NCI-H1092 (cell line): ENCODE measurements around the gene PRPF19.

Source experiments
- DNase-seq: peaks from one replicate; lab custom pipeline; 2025; lab: John Stamatoyannopoulos, UW

The PRPF19 gene

DNA sequence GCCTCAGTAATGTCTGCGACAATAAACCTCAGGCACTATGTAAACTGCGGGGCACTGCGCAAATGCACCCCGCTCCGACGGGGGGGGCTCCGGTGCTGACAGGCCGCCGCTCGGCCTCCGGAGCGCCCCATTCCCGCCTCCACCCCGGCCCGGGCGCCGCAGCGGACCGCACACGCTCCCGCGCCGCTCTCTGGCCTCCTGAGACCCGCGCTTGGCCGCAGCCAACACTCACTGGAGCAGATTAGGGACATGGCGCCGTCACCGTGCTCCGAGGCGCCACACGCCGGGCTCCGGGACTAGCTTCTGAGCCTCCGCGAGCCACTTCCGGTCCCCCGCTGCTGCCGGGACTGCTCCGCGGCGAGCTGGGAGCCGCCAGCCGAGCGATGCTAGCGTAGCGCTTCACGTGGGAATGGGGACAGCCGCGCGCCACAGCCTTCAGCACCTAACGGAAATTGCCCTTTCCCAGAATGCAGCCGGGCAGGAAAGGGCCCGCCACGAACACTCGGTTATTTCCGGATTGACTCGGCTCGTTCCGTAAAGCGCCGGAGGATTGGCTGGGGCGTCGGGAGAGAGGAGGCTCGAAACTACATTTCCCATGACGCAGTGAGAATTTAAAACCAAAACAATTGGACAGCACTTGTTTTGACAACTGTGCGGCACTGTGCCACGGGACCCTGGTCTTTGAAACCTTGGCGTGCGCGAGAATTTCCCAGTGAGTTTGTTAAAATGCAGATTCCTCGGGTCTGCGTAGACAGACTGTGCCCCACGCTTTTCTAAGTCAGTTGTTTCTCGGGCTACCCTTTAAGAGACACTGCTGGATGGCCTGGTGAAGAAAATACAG lies at the start of gene PRPF19:
Gene PRPF19 (minus strand): TSS at position 454 of the 841 bp plus-strand sequence. CDS start 203 bp downstream, at position 251.
- peak; percentile 99 for DNase-seq

DNA sequence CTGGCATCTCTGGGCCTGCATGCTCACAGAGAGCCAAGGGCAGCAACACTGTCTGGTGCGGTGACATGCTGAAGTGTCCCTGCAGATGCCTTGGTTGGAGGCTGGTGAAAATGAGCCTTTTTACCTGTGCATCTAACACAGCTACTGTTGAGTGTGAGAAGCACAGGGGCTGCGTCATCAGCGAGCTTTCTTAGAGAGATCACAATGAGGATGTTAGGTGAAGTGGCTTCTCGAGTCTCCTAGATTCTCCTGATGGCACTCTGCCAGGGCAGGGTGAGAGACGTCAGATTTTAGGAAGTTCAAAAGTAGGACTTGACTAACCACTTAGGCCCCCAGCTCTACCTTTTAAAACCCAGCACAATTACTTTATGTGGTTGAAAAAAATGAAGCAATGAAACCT lies 49.2 kb upstream of the PRPF19 start:
- no peak for DNase-seq

DNA sequence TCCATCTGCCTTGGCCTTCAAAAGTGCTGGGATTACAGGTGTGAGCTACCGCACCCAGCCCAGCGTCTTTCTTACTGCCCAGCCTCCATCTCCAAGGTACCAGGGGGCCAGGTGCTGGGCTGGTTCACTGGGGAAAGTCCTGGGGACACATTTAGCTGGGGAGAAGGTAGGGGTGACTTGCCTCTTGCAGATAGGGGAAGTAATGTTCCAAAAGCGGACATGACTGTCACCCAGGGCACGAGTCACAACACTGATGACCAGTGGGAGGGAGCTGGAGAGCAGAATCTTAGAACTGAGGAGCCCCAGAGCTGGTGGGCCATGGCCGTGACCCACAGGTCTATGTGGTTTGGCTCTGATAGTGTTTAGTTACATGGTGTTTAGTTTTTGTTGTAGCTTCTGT lies 48.0 kb upstream of the PRPF19 start:
- no peak for DNase-seq

DNA sequence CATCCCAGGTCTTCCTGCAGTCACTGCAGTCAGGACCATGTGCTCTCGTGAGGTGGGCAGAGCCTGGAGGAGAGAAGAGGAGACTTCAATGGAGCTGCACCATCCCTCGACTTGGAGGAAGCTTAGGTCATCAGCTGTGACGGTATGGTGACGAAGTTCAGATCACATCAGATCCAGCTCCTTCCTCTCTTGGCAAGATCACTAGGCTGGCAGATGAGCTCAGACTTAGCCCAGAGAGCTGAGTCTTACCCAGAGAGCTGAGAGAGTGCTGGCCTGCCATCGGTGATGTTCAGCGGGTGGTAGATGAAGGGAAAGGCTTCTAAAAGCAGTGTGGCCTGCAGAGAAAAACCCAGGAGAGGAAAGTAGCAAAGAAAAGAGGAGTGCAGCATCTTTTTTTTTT lies 47.4 kb upstream of the PRPF19 start:
- no peak for DNase-seq

DNA sequence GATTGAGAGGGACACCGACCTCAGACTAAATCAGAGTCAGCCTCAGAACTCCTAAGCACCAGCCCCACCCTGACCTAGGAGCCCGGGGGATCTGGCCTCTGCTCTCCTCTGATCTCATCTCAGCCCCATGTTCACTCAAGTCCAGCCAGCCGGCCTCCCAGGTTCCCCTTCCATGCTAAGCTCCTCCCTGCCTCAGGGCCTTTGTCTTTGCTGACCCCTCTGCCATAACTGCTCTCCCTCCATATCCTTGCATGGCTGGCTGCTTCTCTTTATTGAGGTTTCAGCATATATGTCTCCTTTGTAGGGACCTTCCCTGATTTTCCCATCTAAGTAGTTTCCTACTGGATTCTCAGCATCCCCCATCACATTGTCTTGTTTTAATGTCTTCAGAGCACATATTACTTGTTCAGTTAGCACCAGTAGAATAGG lies 46.4 kb upstream of the PRPF19 start:
- no peak for DNase-seq

DNA sequence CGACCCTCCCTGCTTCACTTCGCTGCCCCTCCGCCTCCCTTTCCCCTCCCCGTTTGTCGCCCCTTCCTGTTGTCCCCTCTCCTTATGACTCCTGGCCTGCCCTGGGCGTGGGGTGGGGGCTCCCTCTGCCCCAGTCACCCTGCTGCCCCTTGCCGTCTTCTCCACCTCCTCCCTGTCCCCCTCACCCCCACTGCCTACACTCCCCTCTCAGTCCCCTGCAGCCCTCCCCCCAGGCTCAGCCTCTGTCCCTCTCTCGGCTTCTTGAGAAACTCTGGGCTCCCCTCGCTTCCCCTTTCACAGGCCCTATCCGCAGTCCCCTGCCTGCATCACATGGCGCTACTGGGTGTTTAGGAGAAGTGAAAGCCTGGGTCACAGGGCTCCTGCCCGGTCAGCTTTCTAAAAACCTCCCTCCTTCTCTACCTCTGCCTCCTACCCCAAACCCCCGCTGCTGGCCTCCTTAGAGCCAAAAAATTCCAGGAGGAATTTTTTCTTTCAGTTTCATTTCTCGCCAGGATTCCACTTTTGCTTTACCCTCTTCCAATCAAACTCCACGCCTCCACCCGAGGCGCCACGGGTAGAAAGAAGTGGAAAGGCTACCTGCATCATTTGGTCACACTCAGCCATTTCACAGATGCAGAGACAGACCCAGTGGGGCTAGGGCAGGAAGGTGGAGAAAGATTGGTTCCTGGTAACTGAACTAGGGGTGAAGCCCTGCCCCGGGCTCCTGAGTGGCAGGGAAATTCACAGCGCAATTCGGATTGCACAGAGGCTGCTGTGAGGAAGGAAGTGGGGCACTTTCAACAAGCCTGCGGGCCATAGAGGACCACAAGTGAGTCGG lies 45.7 kb upstream of the PRPF19 start, which contains the start of gene SLC15A3:
Gene SLC15A3 (minus strand): TSS at position 273 of the 838 bp plus-strand sequence. CDS start 625 bp downstream, outside the sequence.
- no peak for DNase-seq

DNA sequence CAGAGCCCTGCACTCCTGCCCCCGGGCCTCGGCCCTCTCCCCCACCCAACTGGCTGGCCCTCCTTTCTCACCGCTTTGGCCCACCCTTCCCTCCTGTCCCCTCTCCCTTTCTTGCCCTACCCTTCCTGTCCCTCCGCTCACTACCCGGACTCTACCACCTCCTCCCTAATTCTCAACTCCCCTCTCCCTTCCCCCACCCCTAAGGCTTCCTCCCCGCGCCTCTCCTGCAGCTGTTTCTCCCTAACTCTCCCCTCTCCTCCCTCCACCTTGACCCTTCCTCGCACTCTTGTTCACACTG lies 45.2 kb upstream of the PRPF19 start:
- DNase-seq = no peak

DNA sequence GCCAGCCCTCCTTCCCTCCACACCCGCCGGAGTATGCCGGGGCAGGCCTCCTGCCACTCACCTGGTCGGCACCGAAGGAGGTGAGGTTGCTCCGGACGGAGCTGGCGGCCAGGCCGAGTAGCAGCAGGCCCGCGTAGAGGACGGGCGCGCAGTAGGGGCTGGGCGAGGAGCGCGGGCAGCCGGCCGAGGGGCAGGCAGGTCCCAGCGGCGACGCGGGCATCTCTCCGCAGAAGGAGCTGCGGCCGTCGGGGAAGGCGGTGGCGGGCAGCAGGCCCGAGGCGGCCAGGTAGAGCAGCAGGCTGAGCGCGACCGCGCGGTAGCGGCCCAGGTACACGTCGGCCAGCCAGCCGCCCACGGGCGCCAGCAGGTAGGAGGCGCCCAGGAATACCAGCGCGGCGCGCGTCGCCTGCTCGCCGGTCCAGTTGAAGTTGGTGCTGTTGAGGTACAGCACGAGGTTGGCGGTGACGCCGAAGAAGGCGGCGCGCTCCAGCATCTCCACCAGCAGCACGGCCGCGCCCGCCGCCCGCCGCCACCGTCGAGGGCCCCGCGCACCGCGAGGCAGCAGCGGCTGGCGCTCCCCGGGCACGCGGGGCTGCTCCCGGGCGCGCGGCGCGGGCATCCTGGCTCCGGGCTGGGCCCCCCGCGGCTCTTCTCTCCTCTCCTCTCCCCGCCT lies 44.7 kb upstream of the PRPF19 start:
- DNase-seq = no peak

DNA sequence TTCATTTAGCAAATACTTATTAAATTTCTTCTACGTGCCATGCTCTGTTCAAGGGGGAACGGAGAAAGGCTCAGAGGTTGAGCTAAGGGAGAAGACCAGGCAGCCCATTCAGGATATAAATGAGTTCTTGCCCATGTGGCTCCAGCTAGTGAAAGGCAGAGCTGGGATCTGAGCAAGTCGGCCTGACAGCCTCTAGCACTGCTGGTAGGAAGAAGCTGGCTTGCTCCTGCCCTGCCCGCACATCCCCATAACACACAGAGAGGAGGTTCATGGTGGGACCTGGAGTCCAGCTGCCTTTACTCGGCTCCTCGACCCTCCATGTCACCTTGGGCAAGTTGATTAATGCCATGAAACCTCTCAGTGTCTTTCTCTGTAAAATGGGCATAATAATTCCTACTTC lies 43.6 kb upstream of the PRPF19 start:
- DNase-seq = no peak

DNA sequence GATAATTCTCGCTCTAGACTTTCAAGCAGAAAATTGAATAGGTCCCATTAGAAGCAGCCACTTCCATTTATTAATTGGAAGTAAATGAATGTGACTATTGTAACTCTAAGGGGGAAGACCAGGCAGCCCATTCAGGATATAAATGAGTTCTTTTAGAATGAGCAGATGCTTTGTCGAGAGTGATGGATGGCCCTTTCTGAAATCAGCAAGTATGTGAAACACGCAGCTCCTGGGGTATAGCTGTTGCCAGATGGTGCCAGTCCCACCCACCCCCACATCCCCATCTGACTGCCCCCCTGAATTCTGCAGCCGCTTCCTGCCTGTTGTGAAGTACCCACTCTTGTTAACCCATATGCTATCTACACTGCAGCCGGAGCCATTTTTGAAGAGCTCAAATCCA lies 41.9 kb upstream of the PRPF19 start:
- no peak for DNase-seq

DNA sequence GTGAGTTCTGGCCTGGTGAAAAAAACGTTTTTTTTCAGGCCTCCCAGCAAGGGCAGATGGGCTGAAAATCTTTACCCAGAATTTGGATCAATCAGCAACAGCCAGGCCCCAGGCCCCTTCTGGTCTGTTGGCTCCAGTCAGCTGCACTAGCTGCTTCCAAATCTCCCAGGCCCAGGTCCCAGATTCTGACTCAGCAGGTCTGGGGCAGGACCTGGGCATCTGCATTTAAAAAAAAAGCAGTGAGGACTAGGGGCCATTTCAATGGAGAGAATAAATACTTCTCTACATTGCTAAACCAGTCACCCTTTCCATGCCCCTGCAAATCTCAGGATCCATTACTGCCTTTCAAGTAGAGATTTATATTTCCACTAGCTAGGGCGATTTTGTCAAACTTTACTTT lies 41.3 kb upstream of the PRPF19 start:
- no peak for DNase-seq

DNA sequence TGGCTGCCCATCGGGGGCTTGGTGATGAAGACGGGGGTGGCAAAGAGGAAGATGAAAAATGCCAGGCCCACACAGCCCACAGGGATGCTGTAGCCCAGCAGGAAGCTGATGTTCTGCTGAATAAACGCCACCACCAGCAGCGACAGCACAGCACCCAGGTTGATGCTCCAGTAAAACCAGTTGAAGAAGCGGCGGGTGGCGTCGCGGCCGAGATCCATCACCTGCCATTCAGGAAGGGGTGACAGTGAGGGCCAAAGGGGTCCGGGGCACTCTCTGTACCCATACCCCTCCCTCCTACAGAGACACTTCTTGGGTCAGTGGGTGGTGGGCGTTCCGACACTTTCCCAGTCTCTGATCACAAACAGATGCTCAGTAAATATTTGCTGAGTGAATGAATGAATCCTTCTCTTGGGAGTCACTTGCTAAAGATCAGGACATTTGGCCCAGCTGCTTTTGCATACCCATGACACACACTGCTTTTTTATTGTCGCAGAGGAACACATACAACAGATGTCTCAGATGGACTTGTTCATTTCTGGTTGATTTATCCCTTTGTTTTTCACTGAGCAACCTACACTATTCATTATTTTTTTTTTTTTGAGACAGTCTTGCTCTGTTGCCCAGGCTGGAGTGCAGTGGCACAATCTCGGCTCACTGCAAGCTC lies 40.3 kb upstream of the PRPF19 start:
- DNase-seq = no peak

DNA sequence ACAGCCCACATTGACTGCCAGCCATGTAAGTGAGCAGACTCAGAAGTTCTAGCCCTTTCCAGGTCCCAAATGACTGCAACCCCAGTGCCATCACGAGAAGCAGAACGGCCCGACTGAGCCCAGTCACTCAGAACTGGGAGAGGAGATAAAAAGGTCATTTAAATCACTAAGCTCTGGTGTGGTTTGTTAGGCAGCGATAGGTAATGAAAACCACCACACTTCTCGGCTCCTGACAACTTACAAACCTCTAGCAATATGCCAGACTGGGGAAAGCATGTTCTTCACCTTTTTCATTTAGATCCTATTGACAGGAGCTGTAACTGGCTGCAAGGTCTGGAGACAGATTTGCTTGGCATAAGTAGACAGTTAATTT lies 38.9 kb upstream of the PRPF19 start:
- no peak for DNase-seq

DNA sequence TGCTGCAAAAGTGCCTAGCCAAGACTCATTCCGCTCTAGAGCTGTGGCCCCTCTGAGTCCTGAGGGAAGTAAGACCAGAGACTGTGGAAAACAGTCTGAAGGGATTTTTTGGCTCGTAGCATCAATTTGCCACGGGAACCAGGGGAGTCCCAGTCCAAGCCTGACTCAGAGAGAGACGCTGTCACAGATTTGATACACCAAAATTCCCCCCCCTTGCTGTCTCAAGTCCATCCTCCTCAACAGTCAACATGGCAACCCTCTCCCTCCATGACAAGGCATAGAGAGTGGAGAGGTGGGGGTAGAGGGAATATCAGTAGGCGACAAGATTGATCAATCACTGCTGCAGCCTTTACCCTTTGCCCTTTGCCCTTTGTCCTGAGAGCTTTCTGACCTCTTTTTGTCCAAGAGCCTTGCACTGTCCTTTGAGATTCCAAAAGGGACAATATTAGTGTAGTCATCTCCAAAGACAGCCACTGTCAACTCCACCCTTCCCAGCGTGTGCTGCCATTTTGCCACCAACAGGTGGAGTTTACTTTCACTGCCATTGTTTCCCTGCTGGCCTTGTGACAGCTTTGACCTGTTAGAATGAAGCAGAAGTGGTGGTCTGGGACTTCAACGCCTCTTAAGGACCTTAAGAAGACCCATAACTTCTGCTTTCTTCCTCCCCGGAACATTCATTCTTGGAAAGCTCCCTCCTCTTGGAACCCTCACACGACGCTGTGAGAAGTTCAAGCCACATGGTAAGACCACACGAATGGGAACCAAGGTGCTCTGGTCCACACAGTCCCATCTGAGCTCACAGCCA lies 38.3 kb upstream of the PRPF19 start:
- no peak for DNase-seq

DNA sequence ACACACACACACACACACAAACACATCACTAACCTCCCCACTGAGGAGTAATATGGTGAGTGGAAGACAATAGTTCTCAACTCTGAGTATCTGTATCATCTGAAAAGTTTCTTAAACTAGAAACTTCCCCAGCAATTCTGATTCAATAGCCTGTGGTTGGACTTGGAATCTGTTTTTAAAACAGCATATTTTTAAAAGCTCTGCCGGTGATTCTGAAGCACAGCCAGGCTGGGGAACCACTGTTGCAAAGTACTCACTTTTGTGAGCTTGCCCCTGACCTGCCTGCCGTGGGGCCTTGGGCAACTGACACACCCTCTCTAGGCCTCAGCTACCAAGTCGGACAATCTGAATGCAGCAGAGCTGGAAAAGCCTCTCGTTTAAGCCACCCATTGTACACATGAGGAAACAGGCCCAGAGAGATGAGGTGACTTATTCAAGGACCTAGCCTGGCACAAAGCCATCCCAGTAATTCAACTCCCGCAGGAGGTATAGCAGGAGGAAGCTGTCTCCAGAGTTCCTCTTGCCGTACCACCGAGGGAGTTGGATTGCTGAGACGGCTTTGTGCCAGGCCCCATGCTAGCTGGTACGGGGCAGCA lies 36.7 kb upstream of the PRPF19 start:
- DNase-seq = peak; percentile 40

DNA sequence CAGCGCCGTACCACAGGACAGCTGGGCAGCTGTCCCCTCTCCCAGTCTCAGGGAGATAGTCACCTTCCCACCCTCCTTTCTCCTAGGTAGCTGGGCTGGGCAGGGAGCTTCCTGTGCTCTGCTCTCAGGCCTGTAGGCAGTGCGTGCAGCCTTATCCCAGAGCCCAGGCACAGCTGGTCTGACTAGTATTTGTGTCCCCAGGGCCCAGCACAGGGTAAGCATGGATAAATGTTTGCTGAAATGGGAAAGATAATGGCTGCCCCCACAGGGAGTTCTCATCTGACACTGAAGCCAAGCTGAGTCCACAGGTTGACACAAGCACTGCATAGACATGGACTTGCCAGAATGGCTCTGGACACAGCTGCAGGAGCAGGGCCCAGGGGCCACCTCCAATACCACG lies 35.8 kb upstream of the PRPF19 start:
- DNase-seq = no peak

DNA sequence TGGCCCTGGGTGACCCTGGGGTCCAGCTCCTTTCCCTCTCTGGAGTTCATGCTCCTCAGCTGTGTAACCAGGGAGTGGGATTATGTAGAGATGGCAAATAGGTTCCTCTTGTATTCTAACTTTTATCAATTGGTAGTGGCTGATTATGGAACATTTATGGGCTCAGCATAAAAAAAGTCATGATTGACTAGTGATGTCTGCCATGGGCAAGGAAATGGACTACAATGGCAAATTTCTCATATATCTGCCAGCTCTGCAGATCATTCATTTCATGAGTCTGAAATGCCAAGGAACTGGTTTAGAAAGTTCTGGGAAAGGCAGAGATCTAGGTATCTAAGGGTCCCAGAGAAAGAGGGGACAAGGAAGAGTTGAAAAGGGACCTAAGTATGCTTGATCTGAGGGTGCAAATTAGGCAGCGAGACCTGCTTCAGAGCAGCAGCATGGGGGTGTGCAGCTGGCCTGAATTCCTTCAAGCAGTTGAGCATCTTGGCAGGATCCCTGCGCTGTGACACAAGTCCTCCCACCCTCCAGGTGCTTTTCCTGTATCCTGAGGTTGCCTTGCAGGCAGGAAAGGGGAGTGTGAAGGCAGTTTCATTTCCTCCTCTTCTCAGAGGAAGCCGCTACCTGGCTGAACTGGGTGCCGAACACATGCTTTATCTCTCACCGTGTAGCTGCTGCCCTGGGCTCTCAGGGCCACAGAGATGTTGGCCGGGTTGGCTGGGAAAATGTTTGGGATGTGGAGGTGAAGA lies 35.2 kb upstream of the PRPF19 start:
- no peak for DNase-seq

DNA sequence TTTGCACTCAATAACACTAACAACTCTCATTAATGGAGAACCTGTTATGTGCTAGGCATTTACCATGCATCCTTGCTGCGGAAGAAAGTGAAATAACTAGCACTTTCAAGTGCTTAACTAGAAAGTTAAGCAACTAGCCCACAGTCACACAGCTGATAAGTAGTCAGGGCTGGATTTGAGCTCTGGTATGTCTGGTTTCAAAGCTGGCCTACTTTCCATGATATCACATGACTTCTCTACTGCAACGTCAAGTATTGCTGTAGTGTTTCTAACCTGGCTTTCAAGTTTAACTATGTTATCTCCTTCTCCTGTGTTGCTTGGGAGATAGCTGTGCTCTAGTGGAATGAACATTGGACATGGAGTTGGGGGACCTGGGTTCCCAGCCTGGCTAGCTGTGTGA lies 33.5 kb upstream of the PRPF19 start:
- DNase-seq = no peak

DNA sequence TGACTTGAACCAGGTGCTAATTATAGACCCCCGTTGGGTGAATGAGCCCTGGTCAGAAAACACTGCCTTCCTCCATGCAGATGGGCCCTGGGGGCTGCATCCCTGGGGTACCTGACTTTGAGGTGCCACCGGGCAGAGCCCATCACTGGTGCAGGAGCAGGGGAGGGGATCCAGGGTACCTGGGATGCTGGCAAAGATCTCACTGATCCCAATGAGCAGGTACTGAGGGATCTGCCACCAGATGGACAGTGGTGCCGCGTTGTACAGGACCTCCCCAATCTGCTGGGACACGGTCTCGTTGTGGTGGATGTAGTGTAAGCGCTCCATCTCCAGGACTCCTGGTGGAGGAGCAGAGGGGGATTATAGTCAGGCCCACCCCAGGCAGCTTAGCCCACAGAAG lies 32.9 kb upstream of the PRPF19 start:
- DNase-seq = no peak

DNA sequence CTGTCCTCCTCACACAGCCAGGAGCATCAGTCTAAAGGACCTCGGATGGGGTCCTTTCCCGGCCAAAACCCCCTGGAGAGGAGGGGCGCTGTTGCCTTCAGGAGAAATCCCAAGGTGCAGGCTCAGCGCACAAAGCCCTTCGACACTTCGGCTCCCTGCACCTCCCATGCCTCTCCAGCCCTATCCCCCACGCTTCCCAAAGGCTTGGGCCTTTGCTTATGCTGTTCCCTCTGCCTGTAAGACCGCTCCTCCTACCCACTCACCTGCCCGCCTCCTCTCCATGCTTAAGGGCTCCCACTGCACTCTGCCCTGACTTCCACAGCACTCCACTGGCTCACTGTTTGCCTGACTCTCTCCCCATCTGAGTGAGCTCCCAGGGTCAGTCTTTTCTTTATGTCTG lies 32.1 kb upstream of the PRPF19 start:
- DNase-seq = no peak
